GM12874 (cell line): ENCODE data around the gene CISD2.

Experiments
- CTCF ChIP-seq: IDR thresholded peaks from 2 replicates; pipeline ENCODE4 v1.5.1; 2011; ENCODE audit warnings: low read depth, mild to moderate bottlenecking, control low read depth, low read length, moderate library complexity; ENCODE audit not compliant: insufficient read depth

CISD2 gene

GRCh38 chr4:102868781-102869568, at the start of gene CISD2:
CISD2 (plus strand) TSS chr4:102868992; CDS start chr4:102869085, 93 bp downstream.
- no peak for TF ChIP-seq CTCF

GRCh38 chr4:102819588-102820365, 49.0 kb upstream of the CISD2 start:
- TF ChIP-seq CTCF = no peak

GRCh38 chr4:102823464-102823863, 45.3 kb upstream of the CISD2 start:
- TF ChIP-seq CTCF = no peak

GRCh38 chr4:102823897-102824296, 44.9 kb upstream of the CISD2 start:
- no peak for TF ChIP-seq CTCF

- TF ChIP-seq CTCF = no peak
Observed at GRCh38 chr4:102824398-102824797, 44.4 kb upstream of the CISD2 start.

GRCh38 chr4:102825261-102826091, 43.3 kb upstream of the CISD2 start:
- TF ChIP-seq CTCF = no peak
